GM20000 (cell line): ENCODE measurements around the gene CCL8.

Source experiments
- DNase-seq: peaks from one replicate; pipeline ENCODE4 v3.0.0; 2012; ENCODE audit warnings: low spot score
- TF ChIP-seq, protein P1 (sequence below): IDR thresholded peaks from 2 replicates; pipeline ENCODE4 v1.5.1; 2012; ENCODE audit warnings: mild to moderate bottlenecking, control low read depth; ENCODE audit errors: extremely low read depth, missing control alignments

CCL8 gene

DNA sequence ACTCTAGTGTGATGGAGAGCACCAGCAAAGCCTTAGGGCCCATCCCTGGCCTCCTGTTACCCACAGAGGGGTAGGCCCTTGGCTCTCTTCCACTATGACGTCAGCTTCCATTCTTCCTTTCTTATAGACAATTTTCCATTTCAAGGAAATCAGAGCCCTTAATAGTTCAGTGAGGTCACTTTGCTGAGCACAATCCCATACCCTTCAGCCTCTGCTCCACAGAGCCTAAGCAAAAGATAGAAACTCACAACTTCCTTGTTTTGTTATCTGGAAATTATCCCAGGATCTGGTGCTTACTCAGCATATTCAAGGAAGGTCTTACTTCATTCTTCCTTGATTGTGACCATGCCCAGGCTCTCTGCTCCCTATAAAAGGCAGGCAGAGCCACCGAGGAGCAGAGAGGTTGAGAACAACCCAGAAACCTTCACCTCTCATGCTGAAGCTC is at the start of gene CCL8:
Gene CCL8 (plus strand): TSS at position 397 of the 445 bp plus-strand sequence. CDS start 67 bp downstream, outside the sequence.
- no peak for DNase-seq

DNA sequence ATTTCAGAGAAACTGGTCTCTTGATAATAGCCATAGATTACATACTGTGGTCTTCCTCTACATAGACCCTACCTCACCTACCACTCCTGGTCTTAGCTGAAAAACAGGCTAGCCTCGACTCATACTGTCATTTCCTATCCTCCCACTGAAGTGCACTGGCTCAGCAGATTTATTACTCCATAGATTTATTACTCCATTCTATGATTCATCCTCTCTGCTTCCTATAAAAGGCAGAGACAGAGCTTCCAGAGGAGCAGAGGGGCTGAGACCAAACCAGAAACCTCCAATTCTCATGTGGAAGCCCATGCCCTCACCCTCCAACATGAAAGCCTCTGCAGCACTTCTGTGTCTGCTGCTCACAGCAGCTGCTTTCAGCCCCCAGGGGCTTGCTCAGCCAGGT is 49.3 kb upstream of the CCL8 start, which contains the start of gene CCL7:
Gene CCL7 (plus strand): TSS at position 253 of the 400 bp plus-strand sequence. CDS start 70 bp downstream, at position 323.
- no peak for DNase-seq
- TF ChIP-seq, protein P1, sequence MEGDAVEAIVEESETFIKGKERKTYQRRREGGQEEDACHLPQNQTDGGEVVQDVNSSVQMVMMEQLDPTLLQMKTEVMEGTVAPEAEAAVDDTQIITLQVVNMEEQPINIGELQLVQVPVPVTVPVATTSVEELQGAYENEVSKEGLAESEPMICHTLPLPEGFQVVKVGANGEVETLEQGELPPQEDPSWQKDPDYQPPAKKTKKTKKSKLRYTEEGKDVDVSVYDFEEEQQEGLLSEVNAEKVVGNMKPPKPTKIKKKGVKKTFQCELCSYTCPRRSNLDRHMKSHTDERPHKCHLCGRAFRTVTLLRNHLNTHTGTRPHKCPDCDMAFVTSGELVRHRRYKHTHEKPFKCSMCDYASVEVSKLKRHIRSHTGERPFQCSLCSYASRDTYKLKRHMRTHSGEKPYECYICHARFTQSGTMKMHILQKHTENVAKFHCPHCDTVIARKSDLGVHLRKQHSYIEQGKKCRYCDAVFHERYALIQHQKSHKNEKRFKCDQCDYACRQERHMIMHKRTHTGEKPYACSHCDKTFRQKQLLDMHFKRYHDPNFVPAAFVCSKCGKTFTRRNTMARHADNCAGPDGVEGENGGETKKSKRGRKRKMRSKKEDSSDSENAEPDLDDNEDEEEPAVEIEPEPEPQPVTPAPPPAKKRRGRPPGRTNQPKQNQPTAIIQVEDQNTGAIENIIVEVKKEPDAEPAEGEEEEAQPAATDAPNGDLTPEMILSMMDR: no peak

More for the DNA sequence above, at the start of gene CCL8:
- TF ChIP-seq, protein P1: no peak

DNA sequence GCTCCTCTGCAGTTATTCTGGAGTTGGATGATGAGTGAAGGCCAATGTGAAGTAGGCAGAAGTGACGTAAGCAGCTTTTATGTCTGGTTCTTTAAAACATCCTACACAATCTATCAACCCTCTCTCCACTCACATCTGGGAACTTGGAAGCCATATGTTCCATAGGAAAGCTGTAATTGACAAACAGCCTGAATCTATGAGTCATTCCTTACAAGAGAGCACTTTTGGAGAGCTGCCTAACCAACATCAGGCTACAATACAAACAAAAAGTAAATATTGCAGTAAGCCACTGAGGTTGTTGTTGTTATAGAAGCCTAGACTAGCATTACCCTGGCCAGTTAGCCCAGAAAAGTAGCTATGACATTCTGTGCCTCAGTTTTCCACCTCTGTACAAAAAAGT is 43.4 kb upstream of the CCL8 start:
- TF ChIP-seq, protein P1: no peak
- DNase-seq: no peak

DNA sequence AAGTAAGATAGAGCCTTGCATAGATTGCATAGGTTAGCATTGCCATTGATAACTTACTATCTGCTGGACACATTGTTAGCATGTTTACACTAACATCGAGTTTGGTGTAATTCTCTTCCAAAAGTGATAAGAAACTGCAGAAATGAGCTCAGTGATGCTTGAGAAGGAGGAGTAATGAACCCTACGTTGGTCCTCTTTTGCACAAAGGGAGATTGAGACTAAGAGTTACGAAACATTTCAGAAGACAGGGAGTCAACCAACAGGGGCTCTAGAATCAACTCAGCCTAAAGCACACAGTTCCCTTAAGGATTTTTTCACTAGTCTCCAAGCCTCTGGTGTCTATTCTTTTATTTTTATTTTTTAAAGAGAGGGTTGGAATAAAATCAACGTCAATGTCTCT is 42.4 kb upstream of the CCL8 start:
- no peak for DNase-seq
- TF ChIP-seq, protein P1: no peak

DNA sequence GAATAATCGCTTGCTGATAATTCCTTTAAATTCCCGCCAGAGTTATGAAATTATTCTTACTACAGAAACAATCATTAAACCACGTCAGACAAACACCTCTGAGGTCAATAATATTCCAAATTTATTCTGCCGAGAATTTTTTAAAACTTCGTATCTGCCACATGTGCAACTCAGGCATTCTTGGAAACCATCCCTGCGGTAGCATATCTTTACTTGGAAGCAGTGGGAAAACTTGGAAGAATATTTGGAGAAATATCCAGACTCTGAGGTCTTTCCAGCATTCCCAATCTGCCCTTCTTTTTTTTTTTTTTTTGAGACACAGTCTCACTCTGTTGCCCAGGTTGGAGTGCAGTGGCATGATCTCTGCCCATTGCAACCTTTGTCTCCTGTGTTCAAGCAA is 35.7 kb upstream of the CCL8 start:
- DNase-seq: no peak
- TF ChIP-seq, protein P1: no peak

DNA sequence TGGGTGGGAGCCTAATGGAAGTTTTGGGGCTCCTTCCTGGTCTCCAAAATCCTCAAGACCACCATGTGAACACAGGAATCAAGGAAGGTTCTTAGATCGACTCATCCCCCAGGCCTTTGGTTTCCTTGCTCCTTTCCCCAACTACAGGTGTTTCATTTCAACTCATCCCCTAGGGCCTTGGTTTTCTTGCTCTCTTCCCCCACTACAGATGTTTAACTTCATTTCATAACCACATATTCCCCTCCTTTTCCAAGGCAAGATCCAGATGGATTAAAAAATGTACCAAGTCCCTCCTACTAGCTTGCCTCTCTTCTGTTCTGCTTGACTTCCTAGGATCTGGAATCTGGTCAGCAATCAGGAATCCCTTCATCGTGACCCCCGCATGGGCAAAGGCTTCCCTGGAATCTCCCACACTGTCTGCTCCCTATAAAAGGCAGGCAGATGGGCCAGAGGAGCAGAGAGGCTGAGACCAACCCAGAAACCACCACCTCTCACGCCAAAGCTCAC is 33.9 kb upstream of the CCL8 start, which contains the start of gene CCL11:
Gene CCL11 (plus strand): TSS at position 457 of the 507 bp plus-strand sequence. CDS start 67 bp downstream, outside the sequence.
- no peak for DNase-seq
- TF ChIP-seq, protein P1: no peak

DNA sequence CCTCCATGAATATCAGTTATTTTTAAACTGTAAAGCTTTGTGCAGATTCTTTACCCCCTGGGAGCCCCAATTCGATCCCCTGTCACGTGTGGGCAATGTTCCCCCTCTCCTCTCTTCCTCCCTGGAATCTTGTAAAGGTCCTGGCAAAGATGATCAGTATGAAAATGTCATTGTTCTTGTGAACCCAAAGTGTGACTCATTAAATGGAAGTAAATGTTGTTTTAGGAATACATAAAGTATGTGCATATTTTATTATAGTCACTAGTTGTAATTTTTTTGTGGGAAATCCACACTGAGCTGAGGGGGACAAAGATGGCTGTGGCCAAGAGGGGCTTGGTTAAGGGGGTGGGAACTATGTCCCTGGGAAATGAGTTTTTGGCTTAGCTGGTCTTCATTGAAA is 31.4 kb upstream of the CCL8 start:
- TF ChIP-seq, protein P1: no peak
- no peak for DNase-seq
